Neural cell (in vitro differentiated cells): ENCODE data around the gene ACTL8.

Experiments
- EZH2 ChIP-seq: fragments of 200-600, 300-800 bp; shearing (Covaris generic), sonication (generic); IDR thresholded peaks from 2 replicates; pipeline ENCODE4 v1.6.1; 2014; ENCODE audit warnings: antibody characterized with exemption, low read length, borderline replicate concordance, mild to moderate bottlenecking; ENCODE audit not compliant: insufficient read depth, poor library complexity, severe bottlenecking
- POLR2AphosphoS5 ChIP-seq: IDR thresholded peaks from 2 replicates; pipeline ENCODE4 v1.6.1; 2012
- TF ChIP-seq, protein P1 (sequence below): fragments of 450-650 bp; IDR thresholded peaks from 2 replicates; pipeline ENCODE4 v1.5.1; 2014; ENCODE audit warnings: antibody characterized with exemption, mild to moderate bottlenecking, moderate library complexity; ENCODE audit not compliant: poor library complexity, severe bottlenecking

- TF ChIP-seq, protein P1, sequence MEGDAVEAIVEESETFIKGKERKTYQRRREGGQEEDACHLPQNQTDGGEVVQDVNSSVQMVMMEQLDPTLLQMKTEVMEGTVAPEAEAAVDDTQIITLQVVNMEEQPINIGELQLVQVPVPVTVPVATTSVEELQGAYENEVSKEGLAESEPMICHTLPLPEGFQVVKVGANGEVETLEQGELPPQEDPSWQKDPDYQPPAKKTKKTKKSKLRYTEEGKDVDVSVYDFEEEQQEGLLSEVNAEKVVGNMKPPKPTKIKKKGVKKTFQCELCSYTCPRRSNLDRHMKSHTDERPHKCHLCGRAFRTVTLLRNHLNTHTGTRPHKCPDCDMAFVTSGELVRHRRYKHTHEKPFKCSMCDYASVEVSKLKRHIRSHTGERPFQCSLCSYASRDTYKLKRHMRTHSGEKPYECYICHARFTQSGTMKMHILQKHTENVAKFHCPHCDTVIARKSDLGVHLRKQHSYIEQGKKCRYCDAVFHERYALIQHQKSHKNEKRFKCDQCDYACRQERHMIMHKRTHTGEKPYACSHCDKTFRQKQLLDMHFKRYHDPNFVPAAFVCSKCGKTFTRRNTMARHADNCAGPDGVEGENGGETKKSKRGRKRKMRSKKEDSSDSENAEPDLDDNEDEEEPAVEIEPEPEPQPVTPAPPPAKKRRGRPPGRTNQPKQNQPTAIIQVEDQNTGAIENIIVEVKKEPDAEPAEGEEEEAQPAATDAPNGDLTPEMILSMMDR = no peak
- no peak for TF ChIP-seq EZH2
- TF ChIP-seq POLR2AphosphoS5 = no peak
These were observed 112.3 kb downstream of the ACTL8 start for GRCh38 chr1:17867470-17867869.
